CD4-positive, alpha-beta memory T cell (primary cell): ENCODE measurements around the gene ACAA1. TPM values are rescaled to one million over a fixed set of nuclear protein-coding genes. Genes with fewer than 3 reads are reported as not detected.

ENCODE experiments used
- CTCF ChIA-PET: fragments of 350-600 bp; sonication (Branson Sonifier 250); formaldehyde crosslinking; loops from one replicate; lab custom pipeline; 2021; ENCODE audit warnings: inconsistent platforms; ENCODE audit not compliant: partially characterized antibody; lab: Charles Lee
- POLR2A ChIA-PET: fragments of 350-600 bp; sonication (Branson Sonifier 250); formaldehyde crosslinking; loops from one replicate; lab custom pipeline; 2021; ENCODE audit not compliant: partially characterized antibody; lab: Charles Lee
- DNase-seq, 5 donors: peaks; one replicate each; pipeline versions ENCODE4 v3.0.0 to v3.0.0-alpha.2; 2020 to 2022; ENCODE audit warnings: mixed read lengths in 1 of 5
- H3K27ac ChIP-seq: one replicate; pipeline ENCODE4 v1.7.0; 2013; ENCODE audit warnings: low read depth, low read length
- H3K27me3 ChIP-seq: 2 replicates; pipeline ENCODE4 v1.7.0; 2013; ENCODE audit warnings: mild to moderate bottlenecking, low read length, moderate library complexity; ENCODE audit not compliant: insufficient read depth
- H3K36me3 ChIP-seq: 2 replicates; pipeline ENCODE4 v1.7.0; 2013; ENCODE audit warnings: mild to moderate bottlenecking, low read length, moderate library complexity; ENCODE audit not compliant: insufficient read depth
- H3K4me1 ChIP-seq: 2 replicates; pipeline ENCODE4 v1.7.0; 2013; ENCODE audit warnings: mild to moderate bottlenecking, low read length, moderate library complexity; ENCODE audit not compliant: insufficient read depth
- H3K4me3 ChIP-seq, 2 donors: one replicate each; pipeline ENCODE4 v1.7.0; 2013; ENCODE audit warnings: low read length in 2 of 2, mild to moderate bottlenecking in 1 of 2
- H3K9me3 ChIP-seq, 2 donors: one replicate each; pipeline ENCODE4 v1.7.0; 2013; ENCODE audit warnings: low read length in 2 of 2, control low read depth in 1 of 2; ENCODE audit not compliant: control insufficient read depth in 1 of 2
- H3K27ac Mint-ChIP-seq, 7 donors: one replicate each; pipeline ENCODE4 v1.8.0; 2020 to 2021; ENCODE audit warnings: mixed read lengths in 7 of 7, mild to moderate bottlenecking in 6 of 7, inconsistent platforms in 3 of 7, moderate library complexity in 3 of 7
- H3K27me3 Mint-ChIP-seq, 2 donors: one replicate each; pipeline ENCODE4 v1.8.0; 2020 to 2021; ENCODE audit warnings: mixed read lengths in 2 of 2
- H3K36me3 Mint-ChIP-seq, 2 donors: one replicate each; pipeline ENCODE4 v1.8.0; 2020 to 2021; ENCODE audit warnings: mixed read lengths in 2 of 2, inconsistent platforms in 1 of 2, mild to moderate bottlenecking in 1 of 2
- H3K4me1 Mint-ChIP-seq, 4 donors: one replicate each; pipeline ENCODE4 v1.8.0; 2020 to 2021; ENCODE audit warnings: mixed read lengths in 4 of 4, mild to moderate bottlenecking in 1 of 4
- H3K4me3 Mint-ChIP-seq, 8 donors: one replicate each; pipeline ENCODE4 v1.8.0; 2020 to 2021; ENCODE audit warnings: mixed read lengths in 8 of 8, mild to moderate bottlenecking in 7 of 8, moderate library complexity in 6 of 8, inconsistent platforms in 3 of 8
- H3K9me3 Mint-ChIP-seq, 8 donors: one replicate each; pipeline ENCODE4 v1.8.0; 2020 to 2021; ENCODE audit warnings: mixed read lengths in 8 of 8, mild to moderate bottlenecking in 5 of 8, inconsistent platforms in 3 of 8, moderate library complexity in 1 of 8
- intact Hi-C: fragments of 100-400 bp; cut with micrococcal nuclease; formaldehyde crosslinking; loops from one replicate; pipeline ENCODE4 v1.15.1; 2023
- polyA plus RNA-seq, 2 donors: library from polyadenylated mRNA; unstranded; fragments of 300-500 nt; fragmentation: Illumina TruSeq; gene quantifications; one replicate each; pipeline ENCODE4 v1.2.3, GENCODE V29; 2021
- total RNA-seq, 2 experiments: library from RNA; stranded (reverse); gene quantifications; one replicate each; pipeline ENCODE4 v1.2.3, GENCODE V29; 2021

The ACAA1 gene
- total and polyA plus RNA-seq, 4 experiments from 2014 or later, result 52.4 to 82.8 (median 77.5) TPM

- Mint-ChIP-seq H3K27ac (peak overlapping the region in 3 of 7 donors; percentile 4 to 100 (median 7)), H3K4me3 (peak overlapping the region in 5 of 8 donors; percentile 14 to 68 (median 55)), H3K4me1 (peaks cover 49 to 84% (median 65%) of the 10 kb centered on the region in 4 donors), H3K27me3 (no peaks in the 10 kb centered on the region), H3K9me3 (peaks cover 0 to 3% (median 0%) of the 10 kb centered on the region in 8 donors), H3K36me3 (peaks cover 3 to 11% of the 10 kb centered on the region in 2 donors)
- DNase-seq, result no peak
- Histone ChIP-seq H3K27ac (no peak overlapping the region), H3K36me3 (no peaks in the 10 kb centered on the region), H3K4me1 (peaks cover 70% of the 10 kb centered on the region), H3K4me3 (no peak overlapping the region), H3K27me3 (no peaks in the 10 kb centered on the region), H3K9me3 (no peaks in the 10 kb centered on the region)
- intact Hi-C loops, result no loop called here
- POLR2A ChIA-PET, result interaction anchor here (5.8 kb wide), 1 partner anchor 28 kb away, joined by 255 read pairs; the partner anchor contains the start of genes ACAA1 and MYD88
- CTCF ChIA-PET, result no interaction called here
These were observed 31.5 kb upstream of the ACAA1 start for GRCh38 chr3:38168151-38169026.

DNA sequence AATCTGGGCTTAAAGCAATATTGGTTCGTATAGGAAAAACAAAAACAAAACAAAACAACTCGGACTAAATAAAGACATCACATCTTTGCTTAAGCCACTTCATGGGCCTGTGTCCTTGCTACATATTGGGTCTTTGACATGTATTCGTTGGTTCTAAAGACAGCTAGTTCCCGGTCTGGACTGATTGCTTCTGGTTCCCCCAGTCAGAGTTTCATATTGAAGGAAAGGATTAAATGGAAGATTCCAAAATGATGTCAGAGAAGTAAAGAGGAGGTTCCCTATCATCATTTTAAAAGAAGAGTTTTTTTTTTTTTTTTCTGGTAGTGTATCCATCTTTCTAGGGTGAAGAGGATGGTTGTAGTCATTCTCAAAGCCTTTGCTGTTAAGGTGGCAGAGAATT lies 30.7 kb upstream of the ACAA1 start:
- intact Hi-C loops, result no loop called here
- H3K4me1 Mint-ChIP-seq, result peaks cover 44 to 76% (median 59%) of the 10 kb centered on the region in 4 donors
- H3K27ac ChIP-seq, result no peak overlapping the region
- no peaks in the 10 kb centered on the region for H3K9me3 ChIP-seq
- H3K27me3 ChIP-seq, result no peaks in the 10 kb centered on the region
- no peak for DNase-seq
- peak overlapping the region; percentile 36 to 80 (median 50) for H3K4me3 Mint-ChIP-seq
- CTCF ChIA-PET, result interaction anchor here (0.7 to 1.2 kb wide), 2 partner anchors 10 to 31 kb away, joined by 3 to 4 read pairs; partner anchors contain the start of gene ACAA1
- POLR2A ChIA-PET, result interaction anchor here (0.6 to 5.8 kb wide), 3 partner anchors 15 to 53 kb away, joined by 4 to 255 read pairs (median 45); partner anchors contain the start of genes ACAA1 and MYD88
- peaks cover 3 to 11% of the 10 kb centered on the region in 2 donors for H3K36me3 Mint-ChIP-seq
- H3K4me3 ChIP-seq, result no peak overlapping the region
- peaks cover 0 to 3% (median 0%) of the 10 kb centered on the region in 8 donors for H3K9me3 Mint-ChIP-seq
- peaks cover 62% of the 10 kb centered on the region for H3K4me1 ChIP-seq
- no peaks in the 10 kb centered on the region for H3K27me3 Mint-ChIP-seq
- peak overlapping the region in 4 of 7 donors; percentile 23 to 100 (median 56) for H3K27ac Mint-ChIP-seq
- no peaks in the 10 kb centered on the region for H3K36me3 ChIP-seq

DNA sequence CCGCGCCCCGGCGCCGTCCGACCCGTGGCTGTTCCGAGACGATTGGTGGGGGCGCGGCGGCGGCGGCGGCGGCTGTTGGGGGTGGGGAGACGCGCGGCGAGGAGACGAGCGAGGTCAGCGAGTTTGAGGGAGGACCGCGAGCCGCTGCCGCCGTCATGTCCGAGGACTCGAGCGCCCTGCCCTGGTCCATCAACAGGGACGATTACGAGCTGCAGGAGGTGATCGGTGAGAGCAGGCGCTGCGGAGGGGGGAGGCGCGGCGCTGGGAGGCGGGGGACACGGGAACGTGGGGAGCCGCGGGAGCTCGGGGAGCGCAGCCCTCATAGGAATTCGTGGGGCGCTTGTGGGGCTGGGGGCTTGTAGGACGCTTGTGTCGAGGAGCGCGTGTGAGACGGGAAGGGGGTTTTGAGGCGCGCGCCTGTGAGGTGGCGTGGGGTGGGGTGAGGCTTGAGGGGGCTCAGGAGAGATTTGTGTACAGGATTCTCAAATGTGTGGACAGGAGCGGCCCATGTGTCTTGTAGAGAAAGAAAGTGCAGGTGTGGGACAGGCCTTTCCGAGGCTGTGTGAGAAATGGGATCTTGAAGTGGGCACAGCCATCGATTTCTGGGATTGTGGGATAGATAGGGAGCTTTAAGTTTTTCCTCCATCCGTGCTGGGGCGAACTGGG lies 28.9 kb upstream of the ACAA1 start:
- Histone ChIP-seq H3K9me3 (no peaks in the 10 kb centered on the region), H3K36me3 (no peaks in the 10 kb centered on the region), H3K27ac (peak overlapping the region; percentile 95), H3K27me3 (no peaks in the 10 kb centered on the region), H3K4me1 (peaks cover 46% of the 10 kb centered on the region), H3K4me3 (peak overlapping the region; percentile 49 to 66)
- Mint-ChIP-seq H3K27me3 (no peaks in the 10 kb centered on the region), H3K4me3 (peak overlapping the region; percentile 88 to 98 (median 94)), H3K36me3 (peaks cover 3 to 11% of the 10 kb centered on the region in 2 donors), H3K27ac (peak overlapping the region; percentile 96 to 100 (median 100)), H3K9me3 (peaks cover 0 to 3% (median 0%) of the 10 kb centered on the region in 8 donors), H3K4me1 (peaks cover 36 to 59% (median 48%) of the 10 kb centered on the region in 4 donors)
- peak in 1 of 5 donors; percentile 53 for DNase-seq
- POLR2A ChIA-PET, result interaction anchor here (0.7 to 5.8 kb wide), 22 partner anchors 10 to 1240 kb away, joined by 3 to 255 read pairs (median 6); partner anchors contain the start of genes ACAA1, DLEC1, MYD88 and RPSA
- CTCF ChIA-PET, result interaction anchor here (0.5 to 2.4 kb wide), 9 partner anchors 29 to 180 kb away, joined by 3 to 9 read pairs (median 7); partner anchors contain the start of genes ACAA1 and XYLB
- intact Hi-C loops, result loop anchor here (1.0 kb wide), 4 partner anchors 14 to 127 kb away; partner anchors contain the start of genes ACAA1 and DLEC1

DNA sequence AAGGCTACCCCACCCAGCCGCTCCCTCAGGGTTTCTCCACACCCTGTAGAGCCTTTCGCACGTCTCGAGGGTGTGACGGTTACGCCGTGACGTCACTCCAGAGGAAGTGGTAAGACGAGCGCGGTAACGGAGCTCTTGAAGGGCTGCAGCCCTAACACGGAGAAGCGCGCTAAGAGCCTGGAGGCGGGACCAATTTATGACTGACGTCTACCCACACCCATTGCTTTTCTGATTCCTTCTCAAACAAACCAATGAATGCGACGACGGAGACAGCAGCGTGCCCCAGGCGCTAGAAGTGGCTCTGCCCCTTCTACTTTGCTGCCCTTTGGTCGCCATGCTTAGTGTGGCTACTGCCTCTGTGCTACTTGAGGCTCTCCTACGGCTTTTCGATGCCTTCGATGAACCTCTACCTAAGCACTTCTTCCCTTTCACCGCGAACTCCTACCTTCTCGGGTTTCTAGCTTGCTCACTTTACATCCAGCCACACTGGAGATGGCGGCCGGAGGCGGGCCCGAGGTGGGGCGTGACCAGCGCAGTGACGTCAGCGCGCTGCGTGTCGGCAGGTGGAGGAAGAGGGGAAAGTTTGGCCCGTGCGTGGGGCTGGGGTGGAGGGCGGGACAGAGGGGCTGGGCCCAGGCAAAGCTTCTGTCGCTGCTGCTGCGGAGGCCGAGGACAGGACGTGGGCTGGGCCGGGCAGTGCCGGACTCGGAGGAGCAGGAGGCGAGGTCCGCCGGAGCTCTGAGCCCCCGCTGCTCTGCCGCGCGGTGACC lies 28.2 kb upstream of the ACAA1 start, which contains the start of gene OXSR1:
TSS of gene OXSR1 (plus strand) at position 586 of the 770 bp plus-strand sequence. CDS start 340 bp downstream, outside the sequence.
- H3K4me3 ChIP-seq, result peak within 1 kb of the TSS; percentile 66 to 72
- intact Hi-C loops, result loop anchor here (1.0 kb wide), 4 partner anchors 13 to 126 kb away; partner anchors contain the start of genes ACAA1 and DLEC1
- Mint-ChIP-seq H3K27ac (peak within 1 kb of the TSS; percentile 99 to 100 (median 100)), H3K9me3 (peaks cover 0 to 3% (median 0%) of the 10 kb centered on the region in 8 donors), H3K4me1 (peaks cover 31 to 52% (median 42%) of the 10 kb centered on the region in 4 donors), H3K36me3 (peaks cover 3 to 11% of the 10 kb centered on the region in 2 donors), H3K4me3 (peak within 1 kb of the TSS; percentile 88 to 98 (median 94)), H3K27me3 (no peaks in the 10 kb centered on the region)
- no peaks in the 10 kb centered on the region for H3K9me3 ChIP-seq
- DNase-seq, result peak; percentile 97 to 99 (median 99)
- CTCF ChIA-PET, result interaction anchor here (0.7 to 2.4 kb wide), 15 partner anchors 9 to 1241 kb away, joined by 3 to 9 read pairs (median 4); partner anchors contain the start of genes ACAA1, RPSA and XYLB
- H3K27ac ChIP-seq, result peak within 1 kb of the TSS; percentile 95
- peaks cover 40% of the 10 kb centered on the region for H3K4me1 ChIP-seq
- POLR2A ChIA-PET, result interaction anchor here (0.6 to 5.8 kb wide), 30 partner anchors 9 to 1241 kb away, joined by 3 to 255 read pairs (median 5); partner anchors contain the start of genes ACAA1, DLEC1, MYD88 and RPSA
- H3K27me3 ChIP-seq, result no peaks in the 10 kb centered on the region
- no peaks in the 10 kb centered on the region for H3K36me3 ChIP-seq

GRCh38 chr3:38164643-38164951 lies 27.7 kb upstream of the ACAA1 start:
- peak overlapping the region; percentile 66 to 72 for H3K4me3 ChIP-seq
- H3K27me3 ChIP-seq, result no peaks in the 10 kb centered on the region
- intact Hi-C loops, result no loop called here
- peaks cover 31 to 52% (median 40%) of the 10 kb centered on the region in 4 donors for H3K4me1 Mint-ChIP-seq
- DNase-seq, result no peak
- peaks cover 0 to 3% (median 0%) of the 10 kb centered on the region in 8 donors for H3K9me3 Mint-ChIP-seq
- CTCF ChIA-PET, result interaction anchor here (0.7 to 2.4 kb wide), 17 partner anchors 9 to 1242 kb away, joined by 3 to 9 read pairs (median 4); partner anchors contain the start of genes ACAA1, DLEC1, RPSA and XYLB
- POLR2A ChIA-PET, result interaction anchor here (0.6 to 5.8 kb wide), 25 partner anchors 9 to 355 kb away, joined by 3 to 255 read pairs (median 5); partner anchors contain the start of genes ACAA1, DLEC1, MYD88 and XYLB
- peak overlapping the region; percentile 95 for H3K27ac ChIP-seq
- H3K27ac Mint-ChIP-seq, result peak overlapping the region; percentile 99 to 100 (median 100)
- H3K36me3 Mint-ChIP-seq, result peaks cover 3 to 11% of the 10 kb centered on the region in 2 donors
- no peaks in the 10 kb centered on the region for H3K9me3 ChIP-seq
- peak overlapping the region; percentile 88 to 98 (median 94) for H3K4me3 Mint-ChIP-seq
- H3K36me3 ChIP-seq, result no peaks in the 10 kb centered on the region
- peaks cover 40% of the 10 kb centered on the region for H3K4me1 ChIP-seq
- no peaks in the 10 kb centered on the region for H3K27me3 Mint-ChIP-seq
